GM21367 (cell line): ENCODE results near the gene ABR.

Experiments used
- ATAC-seq: cut with Tn5 transposase; IDR thresholded peaks from one replicate; pipeline ENCODE4 v1.9.1; 2021; ENCODE audit not compliant: unreplicated experiment

ABR gene

DNA sequence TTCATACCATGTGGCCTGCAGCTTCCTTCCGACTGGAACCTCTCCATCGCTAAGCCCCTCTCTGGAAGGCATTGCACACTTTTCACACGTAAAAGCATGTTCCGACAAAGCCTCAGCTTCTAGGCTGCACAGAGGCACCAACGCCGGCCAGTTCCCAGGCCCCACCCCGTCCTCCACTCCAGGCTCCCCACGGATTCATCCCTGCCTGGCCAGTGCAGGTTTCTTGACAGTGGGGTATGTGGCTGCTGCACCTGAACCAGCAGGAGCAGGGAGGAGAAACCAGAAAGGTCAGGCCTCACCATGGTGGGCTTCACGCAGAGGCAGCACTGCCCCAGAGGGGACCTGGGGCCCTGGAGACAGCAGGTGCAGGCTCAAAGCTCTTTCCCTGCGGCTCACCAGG, 168.6 kb downstream of the ABR start:
- ATAC-seq = no peak

DNA sequence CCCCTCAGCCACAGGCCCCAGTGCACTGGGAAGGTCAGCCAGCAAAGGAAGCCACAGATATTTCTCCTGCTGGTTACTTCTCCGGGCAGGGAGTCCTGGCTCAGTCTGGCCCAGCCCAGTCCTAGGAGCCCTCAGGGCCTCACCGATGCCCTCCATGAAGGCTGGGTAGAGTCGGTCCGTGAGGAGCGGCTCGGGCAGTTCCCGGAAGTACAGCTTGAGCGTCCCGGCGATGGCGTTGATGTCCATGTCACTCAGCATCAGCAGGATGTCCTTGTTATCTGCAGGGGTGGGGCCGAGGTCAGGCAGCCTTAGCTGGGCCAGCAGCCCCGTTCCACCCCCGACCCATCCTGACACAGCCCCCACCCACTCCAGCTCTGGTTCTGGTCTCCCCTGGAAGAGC, 169.2 kb downstream of the ABR start:
- ATAC-seq = no peak

DNA sequence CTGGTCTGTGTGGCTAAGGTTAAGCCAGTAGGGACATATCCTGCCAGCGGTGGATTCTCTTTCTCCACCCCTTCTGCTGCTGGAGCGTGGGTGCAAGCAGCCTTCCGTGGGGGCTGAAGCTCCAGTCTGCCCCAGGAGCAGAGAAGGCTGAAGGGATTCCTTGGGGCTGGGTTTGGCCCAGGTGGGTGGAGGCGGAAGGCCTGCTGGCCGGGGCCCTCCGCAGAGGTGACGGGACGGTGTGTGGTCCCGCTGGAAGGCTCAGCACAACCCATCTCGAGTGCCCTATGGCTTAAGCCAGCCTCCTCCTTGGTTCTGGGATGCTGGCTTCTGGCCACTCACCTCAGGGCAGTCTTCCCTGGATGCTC, 169.7 kb downstream of the ABR start:
- ATAC-seq = no peak

DNA sequence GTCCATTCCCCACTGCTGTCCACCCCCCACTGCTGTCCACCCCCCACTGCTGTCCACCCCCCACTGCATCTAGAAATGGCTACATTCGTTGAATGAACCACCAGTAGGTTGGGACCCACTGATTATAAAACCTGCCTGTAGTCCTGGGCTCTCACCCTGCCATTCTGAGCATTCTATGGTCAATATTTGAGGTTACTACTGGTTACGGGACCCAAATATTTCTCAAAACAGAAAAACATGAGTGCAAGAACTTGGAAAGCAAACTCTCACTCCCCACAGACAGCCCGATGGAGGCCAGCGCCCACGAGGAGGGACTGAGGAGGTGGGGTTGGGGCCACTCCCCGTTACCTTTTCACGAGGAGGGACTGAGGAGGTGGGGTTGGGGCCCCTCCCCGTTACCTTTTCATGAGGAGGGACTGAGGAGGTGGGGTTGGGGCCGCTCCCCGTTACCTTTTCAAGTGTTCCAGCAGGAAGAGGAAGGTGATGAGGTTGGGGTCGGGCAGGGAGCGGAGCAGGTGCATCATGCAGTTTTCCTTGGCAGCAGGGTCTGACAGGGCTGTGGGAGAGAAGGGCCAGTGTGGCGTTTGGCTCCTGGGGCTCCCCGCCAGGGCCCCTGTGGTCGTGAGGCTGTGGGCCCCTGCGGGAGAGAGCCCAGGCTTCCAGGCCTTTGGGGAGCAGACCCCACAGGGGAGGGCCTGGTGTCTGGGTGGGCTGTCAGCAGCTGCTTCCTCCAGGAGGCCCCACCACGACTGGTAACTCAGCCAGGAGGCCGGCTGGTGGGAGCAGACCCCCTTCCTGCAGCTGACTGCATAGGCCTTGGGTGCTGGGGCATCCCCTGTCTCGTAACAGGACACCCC, 170.3 kb downstream of the ABR start:
- ATAC-seq = no peak

DNA sequence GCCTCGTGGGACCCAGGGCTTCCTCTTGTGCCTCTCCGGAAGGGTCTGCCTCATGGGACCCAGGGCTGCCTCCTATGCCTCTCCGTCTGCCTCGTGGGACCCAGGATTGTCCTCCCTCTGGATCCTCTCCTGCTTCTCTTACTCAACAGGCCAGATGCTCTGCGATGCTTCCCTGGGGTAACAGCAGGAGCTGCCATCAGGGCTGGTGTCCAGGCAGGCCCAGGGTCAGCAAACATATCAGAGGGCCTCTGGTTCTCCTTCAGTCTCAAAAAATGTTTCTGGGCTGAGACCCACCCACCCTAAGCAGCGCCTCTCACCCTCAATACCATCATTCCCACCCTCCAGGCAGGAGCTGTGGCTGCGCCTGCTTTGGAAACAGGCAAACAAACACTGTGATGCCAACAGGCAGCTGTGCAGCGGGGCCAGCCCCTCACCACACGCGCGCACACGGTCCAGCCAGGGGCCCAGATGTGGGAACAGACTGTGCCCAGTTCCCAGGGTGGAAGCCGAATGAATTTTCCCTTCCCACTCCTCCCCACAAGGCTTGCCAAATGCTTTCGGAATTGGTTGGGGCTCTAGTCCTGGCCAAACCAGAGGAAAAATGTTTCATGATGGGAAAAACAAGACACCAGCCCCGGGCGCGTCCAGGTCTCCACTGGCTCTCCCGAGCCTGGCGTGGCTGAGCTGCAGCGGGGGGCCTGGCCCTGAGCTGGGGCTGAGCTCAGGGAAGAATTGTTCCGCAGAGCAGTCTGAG, 171.6 kb downstream of the ABR start:
- ATAC-seq = no peak

DNA sequence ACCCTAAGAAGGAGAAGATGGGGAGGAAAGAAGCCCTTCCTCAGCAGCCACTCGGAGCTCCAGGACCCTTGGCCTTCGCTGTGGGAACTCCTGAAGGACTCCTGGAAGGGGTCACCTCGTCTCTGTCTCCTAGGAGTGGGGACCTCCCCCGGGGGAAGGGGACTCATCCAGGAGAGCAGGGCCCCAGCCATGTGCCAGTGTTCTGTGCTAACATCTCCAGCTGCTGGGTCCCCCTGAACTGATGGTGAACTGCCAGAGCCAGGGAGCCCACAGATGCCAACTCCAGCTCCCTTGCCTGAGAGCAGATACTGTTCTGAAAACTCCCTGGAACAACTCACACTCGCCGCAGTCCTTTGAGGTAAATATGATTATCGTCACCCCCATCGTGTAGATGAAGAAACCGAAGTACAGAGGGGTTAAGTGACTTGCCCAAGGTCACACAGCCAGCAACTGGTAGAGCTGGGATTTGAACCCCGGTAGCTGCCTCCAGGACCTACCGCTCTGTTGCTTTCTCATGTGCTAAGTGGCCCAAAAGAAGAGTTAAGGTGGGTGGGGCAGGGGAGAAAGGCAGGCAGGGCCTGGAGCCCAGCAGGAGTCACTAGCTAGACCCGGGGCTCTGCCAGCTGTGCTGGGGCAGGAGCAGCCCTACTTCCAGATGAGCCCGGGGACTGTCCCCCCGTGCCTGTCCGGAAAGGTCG, 172.3 kb downstream of the ABR start:
- ATAC-seq = no peak

DNA sequence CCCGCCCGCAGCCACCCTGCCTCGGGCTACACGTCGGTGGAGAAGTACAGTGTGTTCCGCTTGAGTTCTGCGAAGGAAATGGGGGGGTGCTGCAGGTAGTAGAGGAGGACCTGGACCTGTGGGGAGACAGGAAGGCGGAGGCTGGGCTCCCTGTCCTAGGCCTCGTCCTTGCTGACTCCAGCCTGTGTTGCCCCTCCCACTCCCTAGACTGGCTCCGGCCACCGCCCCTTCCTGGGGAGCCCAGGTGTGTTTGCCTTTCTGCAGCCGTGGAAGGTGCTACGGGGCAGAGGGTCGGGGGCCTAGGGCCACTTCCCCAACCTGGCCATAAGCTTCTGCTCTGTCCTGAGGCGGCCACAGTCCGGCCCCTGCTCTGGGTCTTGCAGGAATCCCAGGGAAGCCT, 173.7 kb downstream of the ABR start:
- ATAC-seq = no peak

DNA sequence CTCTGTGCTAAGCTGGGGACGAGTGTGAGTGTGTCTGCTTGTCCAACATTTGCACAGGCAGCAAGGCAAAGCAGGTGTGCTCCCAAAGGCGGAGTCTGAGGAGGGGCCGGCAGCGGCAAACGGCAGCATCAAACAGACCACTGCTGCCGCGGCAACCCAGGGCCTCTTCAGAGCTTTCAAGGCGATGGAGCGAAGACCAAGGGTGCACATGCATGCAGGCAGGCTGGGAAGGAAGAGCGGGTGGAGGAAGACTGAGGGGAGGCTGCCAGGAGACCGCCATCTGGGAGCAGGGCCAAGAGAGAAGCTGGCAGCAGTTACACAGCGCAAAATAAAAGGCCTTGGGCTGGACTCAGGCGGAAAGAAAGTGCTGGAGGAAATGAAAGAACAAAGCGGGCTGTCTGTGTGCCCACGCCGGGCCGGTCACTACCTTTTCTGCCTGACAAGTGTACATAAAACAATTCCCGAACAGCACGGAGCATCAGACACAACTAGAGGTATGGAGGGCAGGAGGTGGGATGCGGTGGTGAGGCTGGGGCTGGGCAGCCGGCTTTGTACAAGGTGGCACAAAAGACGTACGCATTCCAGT, 174.3 kb downstream of the ABR start:
- ATAC-seq = no peak

DNA sequence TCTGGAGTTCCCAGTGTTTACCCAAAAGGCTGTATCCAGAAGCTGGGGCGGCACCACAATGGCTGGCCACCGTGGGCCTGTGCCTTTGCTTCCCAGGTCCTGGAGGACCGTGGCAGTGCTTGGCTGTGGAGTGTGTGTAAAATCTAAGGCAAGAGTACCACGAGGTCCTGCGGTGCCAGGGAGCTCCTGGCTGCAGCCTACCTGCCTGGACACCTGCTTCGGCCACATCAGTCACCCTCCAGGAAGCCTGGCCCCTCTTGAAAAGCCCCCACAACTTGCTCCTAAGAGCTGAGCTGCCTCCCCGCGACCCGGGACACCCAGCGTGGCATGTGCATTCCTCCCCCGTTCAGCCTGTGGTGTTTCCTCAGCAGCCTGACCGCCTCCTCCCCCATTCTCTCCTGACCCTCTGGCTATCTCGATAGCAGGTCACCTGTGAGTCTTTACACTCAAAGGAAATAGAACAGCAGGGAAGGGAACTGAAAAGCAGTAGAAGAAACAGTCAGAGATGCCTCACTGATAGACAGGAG, 174.9 kb downstream of the ABR start:
- ATAC-seq = no peak

DNA sequence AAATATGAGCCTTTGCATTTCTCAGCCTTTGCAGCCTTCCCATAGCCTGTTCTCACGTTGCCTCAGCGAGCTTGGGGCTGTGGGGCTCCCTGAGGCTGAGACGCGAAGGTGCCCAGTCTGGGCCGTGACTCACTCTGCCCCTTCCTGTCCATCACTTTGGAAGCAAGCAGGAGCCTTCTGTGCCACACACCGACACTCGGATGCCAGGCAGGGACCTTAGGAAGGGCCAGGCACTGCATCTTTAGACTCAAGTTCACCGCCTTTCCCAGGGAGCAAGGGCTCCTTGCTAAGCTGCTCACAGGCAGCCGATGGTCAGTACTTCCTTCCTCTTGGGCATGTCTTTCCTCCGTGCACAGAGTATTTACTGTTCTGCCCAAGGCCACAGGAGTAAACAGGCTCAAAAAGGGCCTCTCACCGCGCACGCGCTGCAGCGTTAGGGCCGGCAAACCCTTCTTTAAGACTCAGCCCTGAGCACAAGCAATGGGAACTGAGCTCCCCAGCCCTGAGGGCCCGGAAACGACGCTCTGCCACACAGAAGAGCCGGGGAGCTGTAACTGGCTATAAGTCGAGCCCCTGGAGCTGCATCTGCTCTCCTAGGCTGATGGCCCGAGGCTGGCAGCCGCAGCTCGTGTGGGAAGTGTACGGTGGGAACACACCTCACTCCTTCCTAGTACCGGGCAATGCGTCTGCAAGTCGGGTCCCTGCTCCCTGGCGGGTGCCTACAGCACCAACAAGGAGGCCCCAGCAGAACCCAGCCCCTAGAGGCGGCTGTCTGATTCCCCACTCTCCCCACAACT, 175.6 kb downstream of the ABR start:
- ATAC-seq = no peak

DNA sequence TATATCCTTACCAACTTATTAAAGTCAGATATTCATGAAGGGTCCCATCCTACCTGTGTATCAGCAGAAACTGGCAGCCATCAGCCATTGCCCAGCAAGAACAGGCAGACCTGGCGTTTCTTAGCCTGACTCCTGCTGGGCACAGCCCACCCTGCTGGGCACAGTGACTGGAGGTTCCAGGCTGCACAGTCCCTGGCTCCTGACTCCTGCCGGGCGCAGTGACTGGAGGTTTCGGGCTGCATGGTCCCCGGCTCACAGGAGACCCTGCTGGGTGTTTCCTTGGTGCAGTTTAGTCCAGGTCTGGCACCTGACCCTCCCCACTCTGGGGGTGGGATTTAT, 176.2 kb downstream of the ABR start:
- ATAC-seq = no peak

DNA sequence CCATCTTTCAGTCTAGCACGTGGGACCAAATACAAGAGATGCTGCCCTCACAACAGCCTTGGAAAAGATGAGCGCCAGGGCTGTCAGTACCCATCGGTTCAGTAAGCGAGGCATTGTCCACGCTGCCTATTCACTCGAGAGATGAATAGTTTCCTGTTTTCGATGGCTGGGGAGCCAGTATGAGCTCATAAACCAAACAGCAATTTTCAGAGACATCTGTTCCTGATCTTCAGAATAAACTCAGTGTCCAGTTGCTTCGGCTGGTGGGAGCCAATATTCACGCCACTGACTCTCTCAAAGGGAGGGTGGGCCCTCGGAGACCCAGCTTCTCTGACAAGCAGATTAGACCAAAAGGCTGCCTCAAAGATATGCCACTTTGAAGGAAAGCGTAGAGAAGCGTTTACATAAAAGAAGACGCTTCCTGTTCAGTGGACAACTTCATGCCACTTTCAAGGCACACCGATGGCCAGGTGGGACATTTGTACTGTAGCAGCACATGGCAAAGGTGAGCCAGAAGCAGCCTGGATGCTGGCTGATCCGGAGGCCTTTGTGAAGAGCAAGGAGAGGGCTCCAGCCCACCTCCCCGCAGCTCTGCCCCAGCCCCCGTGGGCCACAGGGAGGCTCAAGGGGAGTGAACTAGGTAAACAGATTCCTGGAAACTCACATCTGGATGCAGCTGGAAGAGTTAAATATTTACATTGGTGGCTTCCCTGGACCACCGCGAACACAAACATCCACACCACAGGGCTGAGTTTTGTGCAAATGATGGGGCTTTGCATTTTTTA, 176.8 kb downstream of the ABR start:
- no peak for ATAC-seq

DNA sequence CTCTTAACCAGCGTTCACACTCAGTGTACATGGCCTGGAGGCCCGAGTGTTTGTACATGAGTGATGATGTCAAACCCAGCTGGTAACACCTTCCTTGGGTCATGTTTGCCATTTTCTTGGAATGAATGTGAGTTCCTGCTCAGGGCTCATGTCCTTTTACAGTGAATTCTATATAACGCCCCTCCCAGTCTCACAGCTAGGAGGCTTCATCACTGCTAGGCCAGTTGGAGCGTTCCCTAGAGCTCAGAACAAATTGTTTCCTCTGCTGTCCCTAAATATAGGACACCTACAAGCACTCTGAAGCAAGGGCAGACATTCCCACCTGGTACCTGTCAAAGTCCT, 177.4 kb downstream of the ABR start:
- no peak for ATAC-seq

DNA sequence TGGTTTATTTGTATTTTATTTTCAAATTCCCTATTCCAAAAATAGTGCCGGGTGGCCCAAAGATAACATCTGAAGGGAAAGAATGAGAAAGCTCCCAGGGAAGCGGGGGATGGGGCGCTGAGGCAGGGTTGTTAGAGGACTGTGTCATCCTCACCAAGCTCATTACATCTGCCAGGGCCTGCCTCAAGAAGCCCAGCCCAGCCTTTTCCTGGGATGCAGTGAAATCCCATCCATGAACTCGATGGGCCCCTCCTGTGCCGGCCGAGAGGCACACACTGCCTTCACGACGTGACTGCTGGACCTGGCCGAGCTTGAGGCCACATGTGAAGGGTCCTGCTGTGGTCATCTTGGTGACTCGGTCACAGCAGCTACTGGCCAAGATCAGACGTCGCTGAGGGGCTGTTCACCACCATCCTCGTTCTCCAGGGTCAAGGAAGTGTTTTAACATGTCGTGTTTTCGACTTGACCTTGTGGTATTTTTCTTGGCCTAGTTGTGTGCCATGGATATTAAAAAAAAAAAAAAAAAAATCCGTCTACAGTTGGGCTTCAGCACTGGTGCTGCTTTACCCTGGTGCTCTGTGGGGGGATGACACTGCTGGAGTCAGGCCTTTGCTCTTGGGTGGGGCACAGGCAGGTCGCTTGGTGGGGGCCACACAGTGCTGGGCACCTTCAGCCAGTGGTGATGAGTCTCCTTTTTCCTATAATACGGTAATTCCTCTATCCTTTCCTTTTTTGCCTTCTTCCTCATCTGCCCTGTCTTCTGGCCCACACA, 178.0 kb downstream of the ABR start:
- no peak for ATAC-seq

DNA sequence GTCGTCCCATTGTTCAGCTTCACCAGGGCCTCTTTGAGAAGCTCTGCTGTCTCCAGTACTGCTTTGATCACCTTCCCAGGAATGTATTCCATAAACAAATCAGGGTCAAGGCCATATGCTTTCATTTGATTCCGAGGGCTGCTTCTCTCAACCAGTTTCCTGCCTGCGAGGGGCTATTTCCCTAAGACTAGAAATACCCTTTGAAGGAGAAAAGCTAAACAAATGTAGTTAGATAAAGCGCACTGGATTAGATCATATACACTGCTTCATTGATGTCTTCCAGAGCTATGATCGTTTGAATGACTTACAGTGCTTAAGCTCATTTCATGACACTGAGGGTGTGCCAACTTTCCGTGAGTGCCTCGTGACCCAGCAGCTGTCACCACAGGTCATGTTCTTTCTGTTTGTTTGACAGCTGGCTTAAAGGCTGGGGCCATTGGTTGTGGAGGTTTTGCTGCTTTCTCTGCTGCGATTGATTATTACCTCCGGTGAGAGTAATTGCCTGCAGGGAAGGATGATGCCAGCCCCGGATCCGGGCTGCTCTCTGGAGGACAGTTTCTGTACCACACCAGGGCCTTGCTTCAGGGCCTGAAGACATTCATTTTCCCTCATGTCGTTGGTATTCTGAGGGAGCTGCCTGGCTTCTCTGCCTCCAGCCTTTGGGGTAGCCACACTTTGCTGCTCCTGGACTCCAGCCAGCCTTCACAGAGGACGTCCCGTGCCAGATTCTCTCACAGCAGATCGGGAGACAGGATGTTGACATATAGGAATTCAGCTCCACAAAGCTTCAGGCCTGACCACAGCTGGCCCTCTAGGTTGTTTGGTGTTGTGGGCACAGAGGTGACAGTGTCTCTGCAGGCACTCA, 179.0 kb downstream of the ABR start:
- no peak for ATAC-seq

DNA sequence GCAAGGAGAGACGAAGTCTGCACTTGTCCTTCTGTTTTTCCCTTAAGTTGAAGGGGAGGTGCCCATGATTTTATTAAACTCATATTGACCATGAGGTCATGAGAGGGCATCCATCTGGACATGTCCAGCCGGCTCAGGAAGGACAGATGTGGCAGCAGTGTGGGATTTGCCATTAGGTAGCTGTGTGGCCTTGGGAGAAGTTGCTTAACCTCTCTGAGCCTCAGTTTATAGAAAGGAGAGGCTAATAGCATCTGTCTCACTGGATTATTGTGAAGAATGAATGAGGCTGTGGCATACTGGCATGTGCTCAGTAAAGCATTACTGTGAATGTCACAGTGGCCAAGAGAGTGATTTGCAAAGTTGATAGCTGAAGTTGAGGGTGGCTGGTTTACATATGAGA, 181.7 kb downstream of the ABR start:
- no peak for ATAC-seq

DNA sequence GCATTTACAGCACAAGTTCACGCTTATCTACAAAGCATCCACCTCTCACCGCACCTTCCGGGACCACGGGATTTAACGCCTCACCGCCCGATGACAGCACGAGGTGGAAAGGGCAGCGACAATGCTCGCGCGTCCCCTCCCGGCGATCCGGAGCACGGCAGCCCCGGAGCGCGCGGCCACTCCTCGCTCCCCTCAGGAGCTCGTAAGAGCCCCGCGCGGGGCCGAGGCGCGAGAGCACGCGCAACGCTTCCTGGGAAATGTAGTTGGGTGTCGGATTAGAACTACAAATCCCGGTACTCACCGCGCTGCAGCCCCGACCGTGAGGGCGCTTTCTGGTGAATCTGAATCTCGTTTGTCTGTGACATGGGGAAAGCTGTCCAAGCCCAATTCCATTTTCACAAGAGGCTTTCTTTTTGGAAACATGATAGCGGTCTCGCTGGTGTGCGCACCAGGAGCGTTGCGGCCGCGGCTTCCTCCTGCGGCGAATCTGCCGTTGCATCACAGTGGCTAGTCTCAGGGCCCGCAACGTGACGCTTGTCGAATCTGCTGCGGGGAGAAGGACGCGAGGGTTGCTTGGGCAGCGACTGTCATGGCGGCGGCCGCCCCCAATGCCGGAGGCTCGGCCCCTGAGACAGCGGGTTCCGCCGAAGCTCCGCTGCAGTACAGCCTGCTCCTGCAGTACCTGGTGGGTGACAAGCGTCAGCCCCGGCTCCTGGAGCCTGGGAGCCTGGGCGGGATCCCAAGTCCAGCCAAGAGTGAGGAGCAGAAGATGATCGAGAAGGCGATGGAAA, 183.0 kb downstream of the ABR start, which contains the start of gene TIMM22:
Gene TIMM22 (plus strand): TSS at position 576 of the 791 bp plus-strand sequence. CDS start 14 bp downstream, at position 590.
- ATAC-seq = peak; percentile 79
